ENCODE results near the gene STK25. TPM values are rescaled to one million over a fixed set of nuclear protein-coding genes. Genes with fewer than 3 reads are reported as not detected.
A peak's percentile ranks its signal among the peaks of the same experiment; 100 is the strongest.

STK25 gene
- total and polyA plus RNA-seq, 5 donors from 2014 or later = 79.7 to 117 (median 93.1) TPM

DNA sequence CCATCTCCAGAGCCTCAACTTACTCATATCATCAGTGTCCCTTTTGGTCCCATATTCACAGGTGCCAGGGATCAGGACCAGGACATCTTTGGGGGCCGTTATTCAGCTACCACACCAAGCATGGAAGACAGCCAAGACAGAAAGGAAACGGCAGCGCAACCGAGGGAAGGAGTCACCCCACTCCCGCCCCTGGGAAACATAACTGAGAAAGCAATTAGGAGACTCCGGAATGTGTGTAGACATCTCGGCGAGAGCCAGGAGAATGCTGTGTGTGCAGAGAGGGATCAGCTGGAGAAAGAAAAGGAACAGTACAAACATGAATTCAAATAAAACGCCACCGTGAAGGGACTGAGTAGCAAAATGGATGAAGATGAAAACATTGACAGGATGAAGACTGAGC is 36.7 kb upstream of the STK25 start:
- Mint-ChIP-seq H3K4me1 (peaks cover 0 to 3% (median 1%) of the 10 kb centered on the region in 4 donors), H3K9me3 (peaks cover 0 to 3% (median 0%) of the 10 kb centered on the region in 7 donors), H3K27ac (no peak overlapping the region), H3K27me3 (peaks cover 24% of the 10 kb centered on the region), H3K36me3 (no peaks in the 10 kb centered on the region), H3K4me3 (no peak overlapping the region)
- no peak for DNase-seq
- peaks cover 6% of the 10 kb centered on the region for H3K27me3 ChIP-seq (ENCODE audit: control insufficient read depth, insufficient read depth, low read length)
- ATAC-seq (ENCODE audit: low read depth in 2 of 2) = no peak
- H3K4me1 ChIP-seq (ENCODE audit: control insufficient read depth, insufficient read depth, low read length, poor library complexity, severe bottlenecking) = peaks cover 11% of the 10 kb centered on the region
- H3K36me3 ChIP-seq (ENCODE audit: control insufficient read depth, insufficient read depth, low read length) = no peaks in the 10 kb centered on the region
- H3K4me3 ChIP-seq (ENCODE audit: low read depth, low read length) = no peak overlapping the region
- H3K9me3 ChIP-seq (ENCODE audit: control insufficient read depth in 2 of 2, low read length in 2 of 2) = no peaks in the 10 kb centered on the region
- H3K27ac ChIP-seq (ENCODE audit: insufficient read depth, low read length, poor library complexity, severe bottlenecking) = no peak overlapping the region

DNA sequence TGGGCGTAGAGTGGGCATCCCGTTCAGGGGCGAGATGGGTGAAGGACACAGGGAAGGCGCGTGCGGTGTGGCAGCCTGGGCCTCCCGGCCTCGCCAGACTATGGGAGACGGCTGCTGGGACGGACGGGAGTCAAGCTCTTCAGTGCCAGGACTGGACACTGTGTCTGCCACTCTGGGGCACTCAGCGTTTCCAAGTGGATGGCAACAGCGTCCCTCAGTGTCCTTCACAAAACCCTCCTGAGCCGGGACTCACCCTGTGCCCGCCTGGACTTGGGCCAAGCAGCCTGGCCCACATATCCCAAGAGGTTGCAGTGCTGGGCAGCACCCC is 33.9 kb upstream of the STK25 start:
- H3K27me3 ChIP-seq (ENCODE audit: control insufficient read depth, insufficient read depth, low read length) = peaks cover 6% of the 10 kb centered on the region
- Mint-ChIP-seq H3K9me3 (peaks cover 0 to 1% (median 0%) of the 10 kb centered on the region in 7 donors), H3K27me3 (peaks cover 40% of the 10 kb centered on the region), H3K36me3 (no peaks in the 10 kb centered on the region), H3K4me1 (peaks cover 0 to 5% (median 0%) of the 10 kb centered on the region in 4 donors), H3K4me3 (no peak overlapping the region), H3K27ac (no peak overlapping the region)
- no peak overlapping the region for H3K4me3 ChIP-seq (ENCODE audit: low read depth, low read length)
- DNase-seq (no peak), ATAC-seq (ENCODE audit: low read depth in 2 of 2) (no peak)
- peaks cover 11% of the 10 kb centered on the region for H3K4me1 ChIP-seq (ENCODE audit: control insufficient read depth, insufficient read depth, low read length, poor library complexity, severe bottlenecking)
- no peaks in the 10 kb centered on the region for H3K9me3 ChIP-seq (ENCODE audit: control insufficient read depth in 2 of 2, low read length in 2 of 2)
- no peaks in the 10 kb centered on the region for H3K36me3 ChIP-seq (ENCODE audit: control insufficient read depth, insufficient read depth, low read length)
- H3K27ac ChIP-seq (ENCODE audit: insufficient read depth, low read length, poor library complexity, severe bottlenecking) = no peak overlapping the region

DNA sequence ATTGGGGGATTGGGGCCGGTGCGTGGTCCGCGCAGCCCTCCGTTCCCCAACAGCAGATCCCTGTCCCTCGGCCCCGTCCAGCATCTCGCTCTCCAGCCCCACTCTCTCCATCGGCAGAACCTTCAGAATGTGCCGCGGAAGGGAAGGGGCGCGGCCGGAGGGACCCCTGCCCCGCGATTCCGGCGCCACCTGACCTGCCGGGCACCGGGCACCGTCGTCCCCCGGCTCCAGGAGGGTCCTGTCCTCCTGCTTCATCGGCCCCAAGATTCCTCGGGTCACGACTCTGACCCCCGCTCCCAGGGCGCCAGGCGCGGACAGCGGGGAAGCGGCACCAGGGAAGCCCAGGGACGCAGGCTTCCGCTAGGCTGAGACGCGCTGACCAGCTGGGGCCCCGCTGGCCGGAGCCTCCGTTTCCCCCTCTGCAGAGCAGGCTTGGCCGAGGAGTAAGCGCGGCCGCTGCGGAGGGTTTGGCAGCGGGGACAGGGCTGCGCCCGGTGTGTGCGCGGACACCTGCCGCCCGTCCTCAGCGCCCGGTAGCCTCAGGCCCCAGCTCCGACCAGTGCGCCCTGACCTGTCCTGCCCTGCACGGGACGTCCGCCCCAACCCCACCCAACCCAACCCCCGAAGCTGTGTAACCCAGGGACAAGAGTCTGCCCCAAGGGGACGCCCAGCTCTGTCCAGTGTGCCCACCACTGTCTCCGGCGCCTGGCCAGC is 33.3 kb upstream of the STK25 start:
- no peak for DNase-seq
- Histone ChIP-seq H3K27me3 (ENCODE audit: control insufficient read depth, insufficient read depth, low read length) (peaks cover 6% of the 10 kb centered on the region), H3K27ac (ENCODE audit: insufficient read depth, low read length, poor library complexity, severe bottlenecking) (no peak overlapping the region), H3K9me3 (ENCODE audit: control insufficient read depth in 2 of 2, low read length in 2 of 2) (no peaks in the 10 kb centered on the region), H3K4me1 (ENCODE audit: control insufficient read depth, insufficient read depth, low read length, poor library complexity, severe bottlenecking) (peaks cover 11% of the 10 kb centered on the region), H3K36me3 (ENCODE audit: control insufficient read depth, insufficient read depth, low read length) (no peaks in the 10 kb centered on the region), H3K4me3 (ENCODE audit: low read depth, low read length) (no peak overlapping the region)
- H3K4me3 Mint-ChIP-seq = no peak overlapping the region
- no peak overlapping the region for H3K27ac Mint-ChIP-seq
- peaks cover 44% of the 10 kb centered on the region for H3K27me3 Mint-ChIP-seq
- peaks cover 0 to 5% (median 0%) of the 10 kb centered on the region in 4 donors for H3K4me1 Mint-ChIP-seq
- ATAC-seq (ENCODE audit: low read depth in 2 of 2) = no peak
- H3K36me3 Mint-ChIP-seq = no peaks in the 10 kb centered on the region
- H3K9me3 Mint-ChIP-seq = peaks cover 0 to 1% (median 0%) of the 10 kb centered on the region in 7 donors

DNA sequence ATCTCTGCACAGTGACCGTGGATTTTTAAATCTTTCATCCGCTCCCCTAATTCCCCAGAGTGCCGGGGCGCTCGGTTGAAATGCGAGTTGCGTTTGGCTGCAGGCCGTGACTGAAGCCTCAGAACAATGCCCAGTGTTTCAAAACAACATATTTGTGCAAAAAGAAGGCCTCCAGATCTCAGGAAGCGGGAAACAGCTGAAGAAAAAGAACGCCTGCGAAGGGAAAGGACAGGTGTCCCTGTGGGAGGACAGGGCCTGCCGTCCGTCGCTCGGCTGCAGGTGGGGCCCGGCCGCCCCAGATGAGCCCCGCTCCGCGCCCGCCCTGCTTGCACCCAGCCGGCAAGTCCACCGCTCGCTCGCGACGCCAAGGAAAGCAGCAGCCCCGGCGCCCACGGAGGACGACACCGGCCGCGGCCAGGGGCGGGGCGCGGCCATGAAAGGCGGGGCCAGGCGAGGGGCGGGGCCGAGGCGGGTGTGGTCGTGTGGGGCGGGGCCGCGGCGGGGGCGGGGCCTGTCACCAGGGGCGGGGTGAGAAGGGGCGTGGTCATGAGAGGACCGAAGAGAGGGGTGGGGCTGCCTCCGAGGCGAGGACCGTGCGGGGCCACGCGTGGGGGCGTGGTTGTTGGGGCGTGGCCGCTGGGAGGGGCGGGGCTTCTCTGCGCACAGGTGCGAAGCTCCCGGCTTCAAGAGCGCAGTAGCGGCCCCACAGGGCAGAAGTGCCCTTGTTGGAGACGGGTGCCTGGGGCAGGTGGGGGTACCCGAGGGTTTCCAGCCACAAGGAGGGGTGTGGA is 32.6 kb upstream of the STK25 start:
- H3K9me3 Mint-ChIP-seq = peaks cover 0 to 1% (median 0%) of the 10 kb centered on the region in 7 donors
- no peaks in the 10 kb centered on the region for H3K36me3 Mint-ChIP-seq
- Histone ChIP-seq H3K27ac (ENCODE audit: insufficient read depth, low read length, poor library complexity, severe bottlenecking) (no peak overlapping the region), H3K9me3 (ENCODE audit: control insufficient read depth in 2 of 2, low read length in 2 of 2) (no peaks in the 10 kb centered on the region), H3K4me1 (ENCODE audit: control insufficient read depth, insufficient read depth, low read length, poor library complexity, severe bottlenecking) (peaks cover 11% of the 10 kb centered on the region), H3K4me3 (ENCODE audit: low read depth, low read length) (no peak overlapping the region), H3K36me3 (ENCODE audit: control insufficient read depth, insufficient read depth, low read length) (no peaks in the 10 kb centered on the region), H3K27me3 (ENCODE audit: control insufficient read depth, insufficient read depth, low read length) (peaks cover 6% of the 10 kb centered on the region)
- H3K27me3 Mint-ChIP-seq = peaks cover 46% of the 10 kb centered on the region
- peak overlapping the region in 3 of 4 donors; percentile 33 to 72 (median 61) for H3K4me3 Mint-ChIP-seq
- H3K4me1 Mint-ChIP-seq = peaks cover 0 to 5% (median 0%) of the 10 kb centered on the region in 4 donors
- ATAC-seq (ENCODE audit: low read depth in 2 of 2) = peak; percentile 67 to 71
- DNase-seq = peak; percentile 40 to 54 (median 47)
- no peak overlapping the region for H3K27ac Mint-ChIP-seq

DNA sequence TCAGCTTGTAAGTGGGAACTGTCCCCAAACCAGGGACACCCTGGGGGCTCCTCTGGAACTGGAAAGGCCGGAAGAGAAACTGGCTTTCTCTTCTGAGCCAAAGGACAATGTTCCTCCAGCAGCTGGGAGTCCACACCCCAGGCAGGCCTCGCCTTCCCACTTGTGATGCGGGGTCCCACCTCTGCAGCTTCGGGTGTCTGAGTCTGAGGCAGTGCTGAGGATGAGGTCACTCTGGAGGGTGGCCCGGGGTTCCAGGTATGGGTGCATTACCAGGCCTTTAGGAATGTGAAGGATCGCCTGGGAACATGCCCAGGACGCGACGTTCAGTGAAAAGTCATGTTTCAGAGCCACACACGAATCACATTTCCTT is 32.0 kb upstream of the STK25 start:
- peaks cover 0 to 1% (median 0%) of the 10 kb centered on the region in 7 donors for H3K9me3 Mint-ChIP-seq
- Histone ChIP-seq H3K27ac (ENCODE audit: insufficient read depth, low read length, poor library complexity, severe bottlenecking) (no peak overlapping the region), H3K9me3 (ENCODE audit: control insufficient read depth in 2 of 2, low read length in 2 of 2) (no peaks in the 10 kb centered on the region), H3K36me3 (ENCODE audit: control insufficient read depth, insufficient read depth, low read length) (no peaks in the 10 kb centered on the region), H3K4me3 (ENCODE audit: low read depth, low read length) (no peak overlapping the region), H3K27me3 (ENCODE audit: control insufficient read depth, insufficient read depth, low read length) (peaks cover 1% of the 10 kb centered on the region), H3K4me1 (ENCODE audit: control insufficient read depth, insufficient read depth, low read length, poor library complexity, severe bottlenecking) (peaks cover 11% of the 10 kb centered on the region)
- peak overlapping the region in 2 of 4 donors; percentile 61 to 72 for H3K4me3 Mint-ChIP-seq
- peaks cover 46% of the 10 kb centered on the region for H3K27me3 Mint-ChIP-seq
- DNase-seq = no peak
- peaks cover 0 to 5% (median 0%) of the 10 kb centered on the region in 4 donors for H3K4me1 Mint-ChIP-seq
- no peak for ATAC-seq (ENCODE audit: low read depth in 2 of 2)
- no peak overlapping the region for H3K27ac Mint-ChIP-seq
- no peaks in the 10 kb centered on the region for H3K36me3 Mint-ChIP-seq

DNA sequence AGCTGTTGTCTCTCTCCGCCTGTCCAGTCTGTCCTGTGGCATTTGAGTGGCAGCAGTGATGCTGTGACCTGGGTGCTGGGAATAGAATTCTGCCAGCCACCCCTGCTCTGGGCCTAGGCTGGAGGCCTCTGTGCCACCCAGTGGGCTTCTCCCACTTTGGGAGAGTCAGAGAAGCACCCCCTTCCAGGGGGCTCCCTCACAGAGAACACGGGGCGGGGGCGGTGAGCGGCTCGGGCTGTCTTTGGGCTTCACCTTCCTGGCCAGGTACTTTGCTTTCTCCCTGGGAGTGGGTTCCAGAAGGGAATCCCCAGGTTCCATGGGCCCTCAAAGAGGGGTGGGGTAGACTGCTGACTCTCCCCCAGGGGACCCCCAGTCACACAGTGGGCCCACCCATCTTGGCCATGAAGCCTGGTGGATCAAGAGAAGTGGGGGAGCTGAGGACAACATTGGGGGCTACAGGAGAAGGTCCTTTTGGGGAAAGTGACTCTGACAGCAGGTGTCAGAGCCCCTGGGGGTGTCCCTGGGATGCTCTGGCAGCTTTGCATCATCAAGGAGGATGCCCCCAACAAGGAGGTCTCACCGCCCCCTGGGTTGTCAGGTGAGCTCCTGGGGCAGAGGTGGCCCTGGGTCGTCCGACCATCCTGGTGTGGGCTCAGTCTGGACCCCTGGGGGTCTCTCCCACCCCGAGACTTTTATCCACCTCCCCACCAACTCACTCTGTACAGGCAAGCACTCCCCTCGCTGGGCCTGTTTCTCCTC is 31.4 kb upstream of the STK25 start:
- H3K36me3 Mint-ChIP-seq = no peaks in the 10 kb centered on the region
- Histone ChIP-seq H3K27ac (ENCODE audit: insufficient read depth, low read length, poor library complexity, severe bottlenecking) (no peak overlapping the region), H3K27me3 (ENCODE audit: control insufficient read depth, insufficient read depth, low read length) (no peaks in the 10 kb centered on the region), H3K9me3 (ENCODE audit: control insufficient read depth in 2 of 2, low read length in 2 of 2) (no peaks in the 10 kb centered on the region), H3K36me3 (ENCODE audit: control insufficient read depth, insufficient read depth, low read length) (no peaks in the 10 kb centered on the region), H3K4me3 (ENCODE audit: low read depth, low read length) (no peak overlapping the region), H3K4me1 (ENCODE audit: control insufficient read depth, insufficient read depth, low read length, poor library complexity, severe bottlenecking) (peaks cover 11% of the 10 kb centered on the region)
- H3K4me1 Mint-ChIP-seq = peaks cover 0 to 5% (median 0%) of the 10 kb centered on the region in 4 donors
- no peak overlapping the region for H3K27ac Mint-ChIP-seq
- no peak overlapping the region for H3K4me3 Mint-ChIP-seq
- peaks cover 46% of the 10 kb centered on the region for H3K27me3 Mint-ChIP-seq
- H3K9me3 Mint-ChIP-seq = peaks cover 0 to 1% (median 0%) of the 10 kb centered on the region in 7 donors
- no peak for DNase-seq
- ATAC-seq (ENCODE audit: low read depth in 2 of 2) = no peak

DNA sequence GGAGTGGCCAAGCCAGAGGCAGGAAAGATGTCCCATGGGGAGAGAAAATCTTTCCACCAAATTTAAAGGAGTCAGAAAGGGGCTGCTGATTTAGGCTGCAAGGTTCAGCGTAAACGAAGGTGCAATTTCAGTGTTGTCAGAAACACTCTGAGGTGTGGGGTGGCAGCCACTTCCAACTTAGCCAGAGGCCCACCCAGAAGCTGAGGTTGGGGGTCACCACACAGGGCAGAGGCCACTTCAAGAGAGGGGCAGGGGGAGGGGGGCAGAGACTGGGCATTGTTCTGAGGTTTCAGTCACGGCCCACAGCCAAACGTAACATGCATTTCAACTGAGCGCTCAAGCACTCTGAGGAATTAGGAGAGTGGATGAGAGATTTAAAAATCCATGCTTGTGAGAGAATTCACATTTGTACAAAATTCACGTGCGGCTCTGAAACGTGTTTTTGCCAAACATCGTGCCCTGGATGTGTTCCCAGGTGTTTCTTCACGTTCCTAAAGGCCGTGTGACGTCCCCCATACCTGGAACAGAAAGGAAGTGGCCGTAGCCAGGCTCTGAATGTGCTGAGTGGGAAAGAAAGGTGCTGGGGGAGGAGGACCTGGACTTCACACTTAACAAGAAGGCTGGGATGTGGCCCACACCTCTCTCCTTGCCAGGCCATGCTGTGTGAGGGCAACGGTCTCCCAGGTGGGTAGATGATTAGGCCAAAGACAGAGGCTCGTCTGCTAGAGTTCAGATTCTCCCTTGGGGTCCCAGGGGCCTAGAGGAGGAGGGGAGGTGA is 30.6 kb upstream of the STK25 start:
- no peak for ATAC-seq (ENCODE audit: low read depth in 2 of 2)
- DNase-seq = no peak
- no peaks in the 10 kb centered on the region for H3K27me3 ChIP-seq (ENCODE audit: control insufficient read depth, insufficient read depth, low read length)
- no peaks in the 10 kb centered on the region for H3K36me3 ChIP-seq (ENCODE audit: control insufficient read depth, insufficient read depth, low read length)
- Mint-ChIP-seq H3K9me3 (peaks cover 0 to 1% (median 0%) of the 10 kb centered on the region in 7 donors), H3K36me3 (no peaks in the 10 kb centered on the region), H3K27me3 (peaks cover 46% of the 10 kb centered on the region), H3K27ac (no peak overlapping the region), H3K4me3 (no peak overlapping the region), H3K4me1 (peaks cover 0 to 5% (median 0%) of the 10 kb centered on the region in 4 donors)
- peaks cover 11% of the 10 kb centered on the region for H3K4me1 ChIP-seq (ENCODE audit: control insufficient read depth, insufficient read depth, low read length, poor library complexity, severe bottlenecking)
- no peak overlapping the region for H3K4me3 ChIP-seq (ENCODE audit: low read depth, low read length)
- H3K9me3 ChIP-seq (ENCODE audit: control insufficient read depth in 2 of 2, low read length in 2 of 2) = no peaks in the 10 kb centered on the region
- H3K27ac ChIP-seq (ENCODE audit: insufficient read depth, low read length, poor library complexity, severe bottlenecking) = no peak overlapping the region

Data from CD4-positive, CD25-positive, alpha-beta regulatory T cell (primary cell).